HepG2 (cell line): ENCODE measurements around the gene TACC3. TPM values are rescaled to one million over a fixed set of nuclear protein-coding genes. Genes with fewer than 3 reads are reported as not detected.

Experiments used
- DMAP1 ChIP-seq: IDR thresholded peaks from 2 replicates; pipeline ENCODE4 v1.6.1; 2016
- HOXA3 ChIP-seq: sonication (generic); formaldehyde crosslinking; IDR thresholded peaks from 2 replicates; pipeline ENCODE4 v1.5.0; 2020; ENCODE audit warnings: missing genetic modification reagents
- KDM2A ChIP-seq: sonication (generic); formaldehyde crosslinking; IDR thresholded peaks from 2 replicates; pipeline ENCODE4 v1.4.0; 2020; ENCODE audit warnings: low read depth, missing genetic modification reagents, borderline replicate concordance
- KLF11 ChIP-seq: IDR thresholded peaks from 2 replicates; pipeline ENCODE4 v1.6.1; 2016; ENCODE audit warnings: missing compliant biosample characterization
- MATR3 ChIP-seq: sonication (generic); formaldehyde crosslinking; IDR thresholded peaks from 2 replicates; pipeline ENCODE4 v1.4.0; 2020; ENCODE audit warnings: missing genetic modification reagents
- MXD4 ChIP-seq: IDR thresholded peaks from 2 replicates; pipeline ENCODE4 v1.6.1; 2016; ENCODE audit warnings: mild to moderate bottlenecking, missing biosample characterization, missing genetic modification reagents
- MXI1 ChIP-seq: IDR thresholded peaks from 3 replicates; pipeline ENCODE4 v1.6.1; 2012; ENCODE audit warnings: low read depth, low read length, inconsistent platforms, borderline replicate concordance
- NR2C2 ChIP-seq: sonication (generic); formaldehyde crosslinking; IDR thresholded peaks from 2 replicates; pipeline ENCODE4 v1.4.0; 2020; ENCODE audit warnings: missing genetic modification reagents, mild to moderate bottlenecking, moderate library complexity, borderline replicate concordance
- PHF8 ChIP-seq: sonication (generic); formaldehyde crosslinking; IDR thresholded peaks from 2 replicates; pipeline ENCODE4 v1.5.0; 2020; ENCODE audit warnings: missing genetic modification reagents
- POLR2A ChIP-seq, 2 experiments: IDR thresholded peaks; 2 replicates each; pipeline ENCODE4 v1.6.1; 2011; ENCODE audit warnings: low read depth in 2 of 2, low read length in 2 of 2, mild to moderate bottlenecking in 1 of 2, moderate library complexity in 1 of 2; ENCODE audit not compliant: insufficient read depth in 1 of 2
- RARA ChIP-seq: IDR thresholded peaks from 2 replicates; pipeline ENCODE4 v1.6.1; 2016; ENCODE audit warnings: missing genetic modification reagents, missing compliant biosample characterization
- REPIN1 ChIP-seq: sonication (generic); formaldehyde crosslinking; IDR thresholded peaks from 2 replicates; pipeline ENCODE4 v1.8.0; 2022; ENCODE audit warnings: missing genetic modification reagents, low read depth, mild to moderate bottlenecking, borderline replicate concordance
- RORA ChIP-seq: sonication (generic); formaldehyde crosslinking; IDR thresholded peaks from 2 replicates; pipeline ENCODE4 v1.5.0; 2020; ENCODE audit warnings: mild to moderate bottlenecking, missing genetic modification reagents, moderate library complexity
- SAFB2 ChIP-seq: sonication (generic); formaldehyde crosslinking; IDR thresholded peaks from 2 replicates; pipeline ENCODE4 v1.5.1; 2020; ENCODE audit warnings: missing genetic modification reagents, low read depth, mild to moderate bottlenecking, borderline replicate concordance
- SALL2 ChIP-seq: sonication (generic); formaldehyde crosslinking; IDR thresholded peaks from 2 replicates; pipeline ENCODE4 v1.8.1; 2023; ENCODE audit warnings: mild to moderate bottlenecking, missing genetic modification reagents, inconsistent platforms
- TAF1 ChIP-seq: sonication (generic); formaldehyde crosslinking; IDR thresholded peaks from 2 replicates; pipeline ENCODE4 v1.4.0; 2020; ENCODE audit warnings: missing genetic modification reagents
- THAP11 ChIP-seq: IDR thresholded peaks from 2 replicates; pipeline ENCODE4 v1.6.1; 2016; ENCODE audit warnings: missing biosample characterization, missing genetic modification reagents
- ZBTB2 ChIP-seq: sonication (generic); formaldehyde crosslinking; IDR thresholded peaks from 2 replicates; pipeline ENCODE4 v1.8.0; 2022; ENCODE audit warnings: low read depth, missing genetic modification reagents
- ZBTB3 ChIP-seq: sonication (generic); formaldehyde crosslinking; IDR thresholded peaks from 2 replicates; pipeline ENCODE4 v1.4.0; 2020; ENCODE audit warnings: low read depth, mild to moderate bottlenecking, moderate library complexity, missing genetic modification reagents, borderline replicate concordance
- ZBTB38 ChIP-seq: sonication (generic); formaldehyde crosslinking; IDR thresholded peaks from 2 replicates; pipeline ENCODE4 v1.5.1; 2020; ENCODE audit warnings: mild to moderate bottlenecking, missing genetic modification reagents
- ZC3H4 ChIP-seq: sonication (generic); formaldehyde crosslinking; IDR thresholded peaks from 2 replicates; pipeline ENCODE4 v1.4.0; 2020; ENCODE audit warnings: missing genetic modification reagents, borderline replicate concordance
- ZFY ChIP-seq: sonication (generic); formaldehyde crosslinking; IDR thresholded peaks from 2 replicates; pipeline ENCODE4 v1.4.0; 2020; ENCODE audit warnings: missing genetic modification reagents
- ZNF317 ChIP-seq: sonication (generic); formaldehyde crosslinking; IDR thresholded peaks from 2 replicates; pipeline ENCODE4 v1.5.0; 2020; ENCODE audit warnings: mild to moderate bottlenecking, missing genetic modification reagents
- polyA plus RNA-seq, 8 experiments: library from polyadenylated mRNA; depleted of rRNA in 3 of 8; stranded (reverse) in 7 of 8; unstranded in 1 of 8; fragments of >200 nt; fragmentation: Illumina TruSeq in 4 of 8; extraction: Trizol in 4 of 8; gene quantifications; 2 replicates each; pipeline versions ENCODE4 v1.2.1 to v1.2.3, GENCODE V29; 2011 to 2016; ENCODE audit warnings: low read depth in 4 of 8, missing spikeins in 1 of 8, mixed read lengths in 1 of 8; ENCODE audit not compliant: insufficient read depth in 1 of 8
- total RNA-seq, 5 experiments: library from RNA; depleted of rRNA; stranded (reverse); fragments of >200 nt; fragmentation: Illumina TruSeq; extraction: Trizol; gene quantifications; 2 replicates each; pipeline ENCODE4 v1.2.3, GENCODE V29; 2016; ENCODE audit warnings: low read depth in 1 of 5
- TF ChIP-seq, protein P1 (sequence below): IDR thresholded peaks from 2 replicates; pipeline ENCODE4 v1.6.1; 2016; ENCODE audit warnings: missing biosample characterization, missing genetic modification reagents, low read depth
- TF ChIP-seq, protein P2 (sequence below): sonication (generic); formaldehyde crosslinking; IDR thresholded peaks from 2 replicates; pipeline ENCODE4 v1.5.0; 2020; ENCODE audit warnings: mild to moderate bottlenecking, missing genetic modification reagents

Gene TACC3
- total and polyA plus RNA-seq, 2 of the 13 experiments (the other 11 are each of a cell fraction or from before 2014, with no cell fraction given), result 20.3 to 21.2 TPM

GRCh38 chr4:1721003-1721665, at the start of gene TACC3, which contains the start of gene TMEM129 (continued):
- 0 out of 2 replicates have a peak, but pooled peaks have one; percentile 12 for TF ChIP-seq SAFB2 (CRISPR knock-in tag)
- peak; percentile 98 for TF ChIP-seq NR2C2 (CRISPR knock-in tag)
- peak; percentile 92 for TF ChIP-seq THAP11
- peak; percentile 71; the same call in 2 of the 3 replicates for TF ChIP-seq MXI1
- TF ChIP-seq, protein P1, sequence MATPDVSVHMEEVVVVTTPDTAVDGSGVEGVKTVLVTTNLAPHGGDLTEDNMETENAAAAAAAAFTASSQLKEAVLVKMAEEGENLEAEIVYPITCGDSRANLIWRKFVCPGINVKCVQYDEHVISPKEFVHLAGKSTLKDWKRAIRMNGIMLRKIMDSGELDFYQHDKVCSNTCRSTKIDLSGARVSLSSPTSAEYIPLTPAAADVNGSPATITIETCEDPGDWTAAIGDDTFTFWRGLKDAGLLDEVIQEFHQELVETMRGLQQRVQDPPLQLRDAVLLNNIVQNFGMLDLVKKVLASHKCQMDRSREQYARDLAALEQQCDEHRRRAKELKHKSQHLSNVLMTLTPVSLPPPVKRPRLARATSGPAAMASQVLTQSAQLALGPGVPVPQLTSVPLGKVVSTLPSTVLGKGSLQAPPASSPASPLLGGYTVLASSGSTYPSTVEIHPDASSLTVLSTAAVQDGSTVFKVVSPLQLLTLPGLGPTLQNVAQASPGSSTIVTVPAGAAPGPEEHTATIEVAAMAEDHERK (CRISPR knock-in tag), result peak; percentile 33; the same call in 1 of the 2 replicates
- peak; percentile 40; the same call in 1 of the 2 replicates for TF ChIP-seq TAF1 (CRISPR knock-in tag)
- no peak for TF ChIP-seq ZBTB3
- no peak for TF ChIP-seq RORA (CRISPR knock-in tag)
- peak; percentile 80 for TF ChIP-seq PHF8 (CRISPR knock-in tag)
- peak; percentile 74 for TF ChIP-seq HOXA3 (CRISPR knock-in tag)
- TF ChIP-seq KDM2A (CRISPR knock-in tag), result peak; percentile 28; the same call in 1 of the 2 replicates
- 0 out of 2 replicates have a peak, but pooled peaks have one; percentile 35 for TF ChIP-seq KLF11
- TF ChIP-seq REPIN1 (CRISPR knock-in tag), result no peak
- peak; percentile 50 for TF ChIP-seq DMAP1
- TF ChIP-seq ZNF317 (CRISPR knock-in tag), result 0 out of 2 replicates have a peak, but pooled peaks have one; percentile 5
- peak; percentile 45; the same call in 1 of the 2 replicates for TF ChIP-seq ZBTB2 (CRISPR knock-in tag)
- TF ChIP-seq ZC3H4 (CRISPR knock-in tag), result no peak
- TF ChIP-seq, protein P2, sequence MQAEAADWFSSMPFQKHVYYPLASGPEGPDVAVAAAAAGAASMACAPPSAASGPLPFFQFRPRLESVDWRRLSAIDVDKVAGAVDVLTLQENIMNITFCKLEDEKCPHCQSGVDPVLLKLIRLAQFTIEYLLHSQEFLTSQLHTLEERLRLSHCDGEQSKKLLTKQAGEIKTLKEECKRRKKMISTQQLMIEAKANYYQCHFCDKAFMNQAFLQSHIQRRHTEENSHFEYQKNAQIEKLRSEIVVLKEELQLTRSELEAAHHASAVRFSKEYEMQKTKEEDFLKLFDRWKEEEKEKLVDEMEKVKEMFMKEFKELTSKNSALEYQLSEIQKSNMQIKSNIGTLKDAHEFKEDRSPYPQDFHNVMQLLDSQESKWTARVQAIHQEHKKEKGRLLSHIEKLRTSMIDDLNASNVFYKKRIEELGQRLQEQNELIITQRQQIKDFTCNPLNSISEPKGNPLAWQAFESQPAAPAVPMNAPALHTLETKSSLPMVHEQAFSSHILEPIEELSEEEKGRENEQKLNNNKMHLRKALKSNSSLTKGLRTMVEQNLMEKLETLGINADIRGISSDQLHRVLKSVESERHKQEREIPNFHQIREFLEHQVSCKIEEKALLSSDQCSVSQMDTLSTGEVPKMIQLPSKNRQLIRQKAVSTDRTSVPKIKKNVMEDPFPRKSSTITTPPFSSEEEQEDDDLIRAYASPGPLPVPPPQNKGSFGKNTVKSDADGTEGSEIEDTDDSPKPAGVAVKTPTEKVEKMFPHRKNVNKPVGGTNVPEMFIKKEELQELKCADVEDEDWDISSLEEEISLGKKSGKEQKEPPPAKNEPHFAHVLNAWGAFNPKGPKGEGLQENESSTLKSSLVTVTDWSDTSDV (CRISPR knock-in tag), result no peak
- TF ChIP-seq ZBTB38 (CRISPR knock-in tag), result 0 out of 2 replicates have a peak, but pooled peaks have one; percentile 3
- TF ChIP-seq RARA (CRISPR knock-in tag), result 0 out of 2 replicates have a peak, but pooled peaks have one; percentile 2
- TF ChIP-seq SALL2 (CRISPR knock-in tag), result no peak
- TF ChIP-seq ZFY (CRISPR knock-in tag), result peak; percentile 96
- no peak for TF ChIP-seq MATR3 (CRISPR knock-in tag)
- 0 out of 2 replicates have a peak, but pooled peaks have one; percentile 58 for TF ChIP-seq MXD4
- TF ChIP-seq POLR2A (IDR thresholded peaks at IDR 0.05; ENCODE audit: insufficient read depth in 1 of 2, low read depth in 2 of 2, low read length in 2 of 2), result peak in 1 of 2 experiments; percentile 63; a peak in 2 of 4 replicates
